Myocyte (in vitro differentiated cells): Measurements from ENCODE around the gene SERPINA1. TPM values are rescaled to one million over a fixed set of nuclear protein-coding genes. Genes with fewer than 3 reads are reported as not detected.

Experiments
- DNase-seq: peaks from one replicate; pipeline ENCODE4 v3.0.0-alpha.2; 2012; ENCODE audit warnings: low read depth
- total RNA-seq: library from RNA; depleted of rRNA; stranded (reverse); fragments of >200 nt; gene quantifications from 2 replicates; pipeline ENCODE4 v1.2.3, GENCODE V29; 2014

Gene SERPINA1
- total RNA-seq, 1 donor from 2014 or later: not detected

DNA sequence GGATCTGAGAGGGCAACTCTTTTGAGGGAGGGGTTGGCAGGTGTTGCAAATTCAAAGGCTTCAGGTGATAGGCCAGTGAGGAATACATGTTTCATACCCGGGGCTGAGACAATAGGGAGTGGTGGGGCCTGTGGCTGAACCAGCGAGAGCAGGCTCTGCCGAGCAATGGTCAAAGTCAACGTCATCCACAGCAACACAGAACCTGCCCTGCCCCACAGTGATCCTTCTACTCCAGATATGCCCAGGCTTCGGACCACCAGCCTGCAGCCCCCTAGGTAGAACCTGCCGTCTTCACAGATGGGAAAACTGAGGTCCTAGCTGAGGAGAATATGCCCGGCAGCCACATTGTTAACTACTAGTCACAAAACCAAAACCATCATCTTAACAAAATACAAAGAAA lies 4.1 kb downstream of the SERPINA1 start:
- DNase-seq: no peak

GRCh38 chr14:94383777-94384176 lies 4.6 kb downstream of the SERPINA1 start:
- no peak for DNase-seq

GRCh38 chr14:94382716-94383596 lies 5.4 kb downstream of the SERPINA1 start:
- no peak for DNase-seq

GRCh38 chr14:94382099-94382715 lies 6.2 kb downstream of the SERPINA1 start:
- DNase-seq: no peak

DNA sequence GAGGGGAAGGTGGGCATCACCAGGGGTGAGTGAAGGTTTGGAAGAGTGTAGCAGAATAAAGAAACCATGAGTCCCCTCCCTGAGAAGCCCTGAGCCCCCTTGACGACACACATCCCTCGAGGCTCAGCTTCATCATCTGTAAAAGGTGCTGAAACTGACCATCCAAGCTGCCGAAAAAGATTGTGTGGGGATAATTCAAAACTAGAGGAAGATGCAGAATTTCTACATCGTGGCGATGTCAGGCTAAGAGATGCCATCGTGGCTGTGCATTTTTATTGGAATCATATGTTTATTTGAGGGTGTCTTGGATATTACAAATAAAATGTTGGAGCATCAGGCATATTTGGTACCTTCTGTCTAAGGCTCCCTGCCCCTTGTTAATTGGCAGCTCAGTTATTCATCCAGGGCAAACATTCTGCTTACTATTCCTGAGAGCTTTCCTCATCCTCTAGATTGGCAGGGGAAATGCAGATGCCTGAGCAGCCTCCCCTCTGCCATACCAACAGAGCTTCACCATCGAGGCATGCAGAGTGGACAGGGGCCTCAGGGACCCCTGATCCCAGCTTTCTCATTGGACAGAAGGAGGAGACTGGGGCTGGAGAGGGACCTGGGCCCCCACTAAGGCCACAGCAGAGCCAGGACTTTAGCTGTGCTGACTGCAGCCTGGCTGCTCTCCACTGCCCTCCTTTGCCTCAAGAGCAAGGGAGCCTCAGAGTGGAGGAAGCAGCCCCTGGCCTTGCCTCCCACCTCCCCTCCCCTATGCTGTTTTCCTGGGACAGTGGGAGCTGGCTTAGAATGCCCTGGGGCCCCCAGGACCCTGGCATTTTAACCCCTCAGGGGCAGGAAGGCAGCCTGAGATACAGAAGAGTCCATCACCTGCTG lies 7.0 kb downstream of the SERPINA1 start:
- DNase-seq: no peak

- no peak for DNase-seq
These were observed 7.9 kb downstream of the SERPINA1 start for GRCh38 chr14:94380225-94381148.

GRCh38 chr14:94379291-94380224 lies 8.8 kb downstream of the SERPINA1 start:
- no peak for DNase-seq

- no peak for DNase-seq
These were observed 9.7 kb downstream of the SERPINA1 start for GRCh38 chr14:94378527-94379290.

GRCh38 chr14:94377866-94378470 lies 10.4 kb downstream of the SERPINA1 start:
- no peak for DNase-seq

- no peak for DNase-seq
These were observed 11.2 kb downstream of the SERPINA1 start for GRCh38 chr14:94376976-94377865.

DNA sequence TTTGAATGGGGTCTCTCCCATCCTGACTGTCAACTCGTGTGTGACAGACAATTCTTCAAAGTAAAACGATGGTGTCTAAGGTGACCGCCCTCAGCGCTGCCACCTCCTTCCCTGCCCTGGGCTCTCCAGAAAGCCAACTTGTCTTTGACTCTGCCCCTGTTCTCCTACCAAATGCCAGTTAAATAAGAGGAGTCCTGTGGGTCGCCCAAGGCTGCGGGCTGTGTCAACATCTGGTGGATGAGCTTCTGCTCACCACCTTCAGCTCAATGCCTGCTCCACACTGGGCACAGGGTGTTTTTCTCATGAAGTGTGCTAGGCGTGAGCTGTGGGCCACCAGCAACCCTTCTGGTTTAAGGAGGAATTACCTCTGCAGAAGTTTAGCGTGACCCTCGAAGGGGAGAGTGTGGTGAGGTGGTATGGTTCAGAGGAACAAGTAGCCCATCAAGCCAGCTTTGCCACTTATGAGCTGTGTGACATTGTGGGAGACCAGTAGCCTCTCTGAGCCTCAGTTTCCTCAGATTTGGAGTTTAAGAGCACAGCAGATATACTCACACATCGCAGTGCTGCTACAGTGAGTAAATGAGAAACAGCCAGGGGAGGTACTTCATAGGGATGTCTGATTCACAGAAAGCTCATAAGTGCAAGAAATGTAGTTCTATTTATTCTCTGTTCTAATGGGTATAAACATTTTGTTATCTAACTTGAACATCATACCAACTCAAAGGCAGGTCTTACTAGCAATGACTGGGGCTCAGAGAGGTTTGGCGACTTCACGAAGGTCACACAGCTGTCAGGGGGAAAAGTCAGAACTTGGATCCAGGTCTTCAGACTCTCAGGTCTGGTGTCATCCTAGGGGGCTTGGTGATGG lies 12.1 kb downstream of the SERPINA1 start:
- DNase-seq: no peak

- no peak for DNase-seq
These were observed 12.8 kb downstream of the SERPINA1 start for GRCh38 chr14:94375552-94376107.

DNA sequence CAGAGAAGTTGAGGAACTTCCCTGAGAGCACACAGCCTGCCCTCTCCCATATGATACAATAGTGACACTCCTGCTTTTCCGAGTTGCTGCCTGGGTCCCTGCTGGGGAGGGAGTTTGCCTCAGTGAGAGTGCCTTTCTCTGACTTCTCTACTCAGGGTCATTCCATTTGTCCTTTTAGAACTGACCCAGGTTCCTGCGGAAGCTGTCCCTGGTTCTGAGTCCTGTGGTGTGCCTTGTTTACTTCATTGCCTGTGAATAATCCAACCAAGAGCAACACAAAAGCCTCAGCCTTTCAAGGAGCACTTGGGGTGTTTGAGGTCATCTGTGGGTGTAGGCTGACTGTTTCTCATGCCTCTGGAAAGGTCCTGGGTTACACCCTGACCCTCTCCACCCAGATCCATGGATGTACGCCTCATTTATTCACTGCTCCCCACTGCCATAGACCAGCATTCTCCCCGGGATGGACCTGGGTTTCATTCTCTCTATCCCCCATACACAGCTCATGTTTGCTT lies 13.6 kb downstream of the SERPINA1 start:
- DNase-seq: no peak

- DNase-seq: no peak
These were observed 14.3 kb downstream of the SERPINA1 start for GRCh38 chr14:94374116-94374515.

- DNase-seq: peak; percentile 74
These were observed 14.7 kb downstream of the SERPINA1 start for GRCh38 chr14:94373708-94374107.
